Vagina (tissue), 2 donors: ENCODE measurements around the gene SGO1.

Source experiments
- POLR2A ChIP-seq, 2 donors: fragments of 450-650 bp; IDR thresholded peaks; one replicate each; pipeline ENCODE4 v1.6.1; 2017; ENCODE audit warnings: antibody characterized with exemption in 2 of 2, mild to moderate bottlenecking in 2 of 2, moderate library complexity in 2 of 2
- POLR2AphosphoS5 ChIP-seq, 2 donors: sonication (generic); formaldehyde crosslinking; IDR thresholded peaks; one replicate each; pipeline ENCODE4 v1.9.0; 2017; ENCODE audit warnings: antibody characterized with exemption in 2 of 2, mild to moderate bottlenecking in 2 of 2, low read depth in 1 of 2; ENCODE audit not compliant: insufficient read depth in 1 of 2
- TF ChIP-seq, protein P1 (sequence below), 3 experiments: fragments of 450-650 bp in 2 of 3; fragments of 200-600 bp in 1 of 3; sonication (generic) in 1 of 3; IDR thresholded peaks; one replicate each; pipeline ENCODE4 v1.5.1; 2017 to 2019; ENCODE audit warnings: antibody characterized with exemption in 3 of 3, mild to moderate bottlenecking in 2 of 3, moderate library complexity in 2 of 3

DNA sequence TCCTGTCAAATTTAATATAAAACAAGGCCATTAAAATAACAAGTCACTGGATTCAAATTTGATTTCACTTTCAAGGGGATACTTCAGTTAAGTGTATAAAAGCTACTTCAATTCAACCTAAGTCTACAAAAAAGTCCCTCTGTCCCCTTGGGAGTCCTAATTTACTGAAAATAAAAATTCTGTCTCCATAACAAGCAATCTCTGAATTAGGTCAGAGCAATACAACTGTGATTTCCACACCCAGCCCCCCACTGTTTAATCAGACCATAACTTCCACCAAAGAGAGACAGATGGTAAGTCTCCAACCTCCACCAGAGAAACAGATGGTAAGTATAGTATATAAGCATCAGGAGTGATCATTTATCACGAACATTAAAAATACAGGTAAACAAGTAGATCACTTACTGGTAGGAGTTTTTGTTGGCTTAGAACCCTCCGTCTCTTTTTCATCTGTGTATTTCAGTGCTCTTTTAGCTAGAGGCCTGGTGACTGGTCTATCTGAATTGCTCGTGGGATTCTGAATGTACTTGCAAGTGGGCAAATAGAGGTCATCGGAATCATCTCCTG is 12.1 kb downstream of the SGO1 start:
- TF ChIP-seq, protein P1, sequence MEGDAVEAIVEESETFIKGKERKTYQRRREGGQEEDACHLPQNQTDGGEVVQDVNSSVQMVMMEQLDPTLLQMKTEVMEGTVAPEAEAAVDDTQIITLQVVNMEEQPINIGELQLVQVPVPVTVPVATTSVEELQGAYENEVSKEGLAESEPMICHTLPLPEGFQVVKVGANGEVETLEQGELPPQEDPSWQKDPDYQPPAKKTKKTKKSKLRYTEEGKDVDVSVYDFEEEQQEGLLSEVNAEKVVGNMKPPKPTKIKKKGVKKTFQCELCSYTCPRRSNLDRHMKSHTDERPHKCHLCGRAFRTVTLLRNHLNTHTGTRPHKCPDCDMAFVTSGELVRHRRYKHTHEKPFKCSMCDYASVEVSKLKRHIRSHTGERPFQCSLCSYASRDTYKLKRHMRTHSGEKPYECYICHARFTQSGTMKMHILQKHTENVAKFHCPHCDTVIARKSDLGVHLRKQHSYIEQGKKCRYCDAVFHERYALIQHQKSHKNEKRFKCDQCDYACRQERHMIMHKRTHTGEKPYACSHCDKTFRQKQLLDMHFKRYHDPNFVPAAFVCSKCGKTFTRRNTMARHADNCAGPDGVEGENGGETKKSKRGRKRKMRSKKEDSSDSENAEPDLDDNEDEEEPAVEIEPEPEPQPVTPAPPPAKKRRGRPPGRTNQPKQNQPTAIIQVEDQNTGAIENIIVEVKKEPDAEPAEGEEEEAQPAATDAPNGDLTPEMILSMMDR (IDR thresholded peaks at IDR 0.05), result no peak
- no peak for TF ChIP-seq POLR2A (IDR thresholded peaks at IDR 0.05)
- no peak for TF ChIP-seq POLR2AphosphoS5 (IDR thresholded peaks at IDR 0.05; ENCODE audit: insufficient read depth in 1 of 2, low read depth in 1 of 2)
